Spleen (tissue), 7 donors: ENCODE measurements around the gene HORMAD2.

ENCODE experiments used
- POLR2A ChIP-seq, 3 donors: fragments of 450-650 bp; IDR thresholded peaks; one replicate each; pipeline ENCODE4 v1.5.1; 2017; ENCODE audit warnings: antibody characterized with exemption in 3 of 3, mild to moderate bottlenecking in 1 of 3
- TF ChIP-seq, protein P1 (sequence below), 11 experiments: fragments of 200-600 bp in 7 of 11; fragments of 450-650 bp in 4 of 11; sonication (generic) in 4 of 11; IDR thresholded peaks in 8 of 11; conservative IDR thresholded peaks in 3 of 11; 1 replicate in 7 of 11; 2 replicates in 4 of 11; pipeline versions ENCODE4 v1.4.0 to v1.8.0; 2016 to 2021; ENCODE audit warnings: antibody characterized with exemption in 11 of 11, inconsistent platforms in 4 of 11, mild to moderate bottlenecking in 1 of 11
- donor health status: DM: no; HTN: no; CAD: no; lungs with moderate emphysema.
- donor health status: DM: no; HTN: no; CAD: no.
- donor health status: DM: no; HTN: no; CAD: no.

DNA sequence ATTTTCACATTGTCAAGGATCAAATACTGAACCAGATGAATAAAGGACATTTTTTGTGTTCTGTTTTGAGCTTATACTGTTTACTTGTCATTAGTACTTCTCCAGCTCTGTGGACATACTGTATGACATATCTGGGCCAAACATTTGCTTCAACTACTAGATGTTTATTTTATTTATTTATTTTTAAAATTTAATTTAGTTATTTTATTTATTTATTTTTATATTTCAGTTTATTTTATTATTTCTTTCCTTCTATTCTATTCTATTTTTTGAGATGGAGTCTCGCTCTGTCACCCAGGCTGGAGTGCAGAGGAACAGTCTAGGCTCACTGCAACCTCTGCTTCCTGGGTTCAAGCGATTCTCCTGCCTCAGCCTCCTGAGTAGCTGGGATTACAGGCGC, 37.0 kb downstream of the HORMAD2 start:
- TF ChIP-seq, protein P1, sequence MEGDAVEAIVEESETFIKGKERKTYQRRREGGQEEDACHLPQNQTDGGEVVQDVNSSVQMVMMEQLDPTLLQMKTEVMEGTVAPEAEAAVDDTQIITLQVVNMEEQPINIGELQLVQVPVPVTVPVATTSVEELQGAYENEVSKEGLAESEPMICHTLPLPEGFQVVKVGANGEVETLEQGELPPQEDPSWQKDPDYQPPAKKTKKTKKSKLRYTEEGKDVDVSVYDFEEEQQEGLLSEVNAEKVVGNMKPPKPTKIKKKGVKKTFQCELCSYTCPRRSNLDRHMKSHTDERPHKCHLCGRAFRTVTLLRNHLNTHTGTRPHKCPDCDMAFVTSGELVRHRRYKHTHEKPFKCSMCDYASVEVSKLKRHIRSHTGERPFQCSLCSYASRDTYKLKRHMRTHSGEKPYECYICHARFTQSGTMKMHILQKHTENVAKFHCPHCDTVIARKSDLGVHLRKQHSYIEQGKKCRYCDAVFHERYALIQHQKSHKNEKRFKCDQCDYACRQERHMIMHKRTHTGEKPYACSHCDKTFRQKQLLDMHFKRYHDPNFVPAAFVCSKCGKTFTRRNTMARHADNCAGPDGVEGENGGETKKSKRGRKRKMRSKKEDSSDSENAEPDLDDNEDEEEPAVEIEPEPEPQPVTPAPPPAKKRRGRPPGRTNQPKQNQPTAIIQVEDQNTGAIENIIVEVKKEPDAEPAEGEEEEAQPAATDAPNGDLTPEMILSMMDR (IDR thresholded peaks at IDR 0.05 in 8 of 11, conservative IDR thresholded peaks at IDR 0.05 in 3 of 11), result no peak
- TF ChIP-seq POLR2A (IDR thresholded peaks at IDR 0.05), result no peak
